Measurements from ENCODE around the gene CHST10.
A peak's percentile ranks its signal among the peaks of the same experiment; 100 is the strongest.

Gene CHST10

GRCh38 chr2:100413571-100413970 is 3.9 kb downstream of the CHST10 start:
- no peak for DNase-seq

DNA sequence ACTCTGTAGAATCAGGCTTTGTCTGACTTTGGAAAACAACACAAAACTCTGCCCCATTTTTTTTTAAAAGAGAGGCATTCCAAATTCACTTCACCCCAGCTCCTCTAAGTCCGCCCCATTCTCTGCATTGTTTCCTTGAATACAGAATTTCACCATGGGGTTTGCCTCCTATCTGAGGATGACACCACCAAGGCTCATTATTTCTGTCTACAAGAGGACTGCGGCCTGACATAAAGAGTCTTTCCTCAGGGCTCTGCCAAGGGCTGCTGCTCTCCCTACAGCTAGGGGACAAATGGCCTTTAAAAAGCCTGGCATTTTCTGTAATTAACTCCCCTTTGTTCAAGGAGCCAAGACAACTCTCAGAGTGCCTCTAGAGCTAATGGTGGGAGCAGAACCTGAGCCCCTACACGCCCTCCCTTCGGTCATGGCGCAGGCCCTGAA is 4.6 kb downstream of the CHST10 start:
- DNase-seq, result no peak

- DNase-seq, result no peak
Measured at GRCh38 chr2:100412466-100412865, 5.0 kb downstream of the CHST10 start.

- no peak for DNase-seq
Measured at GRCh38 chr2:100411841-100412292, 5.6 kb downstream of the CHST10 start.

- no peak for DNase-seq
Measured at GRCh38 chr2:100409975-100410647, 7.4 kb downstream of the CHST10 start.

GRCh38 chr2:100409461-100409860 is 8.0 kb downstream of the CHST10 start:
- DNase-seq, result no peak

DNA sequence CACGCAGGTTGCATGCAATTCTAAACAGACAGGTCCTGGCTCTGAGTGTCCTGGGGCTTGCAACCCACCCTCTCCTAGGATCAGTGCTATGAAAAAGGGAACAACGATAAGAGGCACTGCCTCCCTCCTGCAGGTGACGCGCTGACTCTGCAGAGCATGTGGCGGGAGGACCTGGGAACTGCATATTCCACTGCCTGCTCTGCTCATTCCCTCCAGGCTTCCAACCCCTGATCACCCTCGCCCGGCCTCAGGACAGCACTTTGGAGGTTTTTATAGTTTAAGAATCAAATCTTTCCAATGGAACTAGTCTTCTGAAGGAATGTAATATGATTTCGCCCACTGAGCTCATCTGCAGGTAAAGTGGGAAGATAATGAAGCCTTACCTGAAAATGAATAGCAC is 8.5 kb downstream of the CHST10 start:
- DNase-seq, result no peak

DNA sequence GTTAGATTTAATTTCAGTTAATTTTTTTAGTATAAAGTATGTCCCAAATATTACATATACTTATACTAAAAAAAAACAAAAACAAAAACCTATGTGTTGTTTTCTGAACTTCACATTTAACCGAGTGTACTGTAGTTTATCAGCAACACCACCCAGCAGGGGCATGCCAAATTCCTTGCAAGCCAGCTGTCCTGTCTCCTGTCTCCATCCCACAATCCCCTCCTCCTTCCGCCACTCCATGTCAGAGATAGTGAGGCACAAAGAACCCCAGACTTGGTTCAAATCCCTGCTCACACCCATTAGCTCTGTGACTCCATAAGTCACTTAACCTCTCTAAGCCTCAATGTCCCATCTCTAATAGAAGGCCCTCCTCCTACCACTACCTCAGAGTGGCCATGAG is 9.4 kb downstream of the CHST10 start:
- no peak for DNase-seq

GRCh38 chr2:100407563-100407962 is 9.9 kb downstream of the CHST10 start:
- no peak for DNase-seq

GRCh38 chr2:100407073-100407472 is 10.4 kb downstream of the CHST10 start:
- no peak for DNase-seq

GRCh38 chr2:100406120-100406508 is 11.4 kb downstream of the CHST10 start:
- DNase-seq, result no peak

DNA sequence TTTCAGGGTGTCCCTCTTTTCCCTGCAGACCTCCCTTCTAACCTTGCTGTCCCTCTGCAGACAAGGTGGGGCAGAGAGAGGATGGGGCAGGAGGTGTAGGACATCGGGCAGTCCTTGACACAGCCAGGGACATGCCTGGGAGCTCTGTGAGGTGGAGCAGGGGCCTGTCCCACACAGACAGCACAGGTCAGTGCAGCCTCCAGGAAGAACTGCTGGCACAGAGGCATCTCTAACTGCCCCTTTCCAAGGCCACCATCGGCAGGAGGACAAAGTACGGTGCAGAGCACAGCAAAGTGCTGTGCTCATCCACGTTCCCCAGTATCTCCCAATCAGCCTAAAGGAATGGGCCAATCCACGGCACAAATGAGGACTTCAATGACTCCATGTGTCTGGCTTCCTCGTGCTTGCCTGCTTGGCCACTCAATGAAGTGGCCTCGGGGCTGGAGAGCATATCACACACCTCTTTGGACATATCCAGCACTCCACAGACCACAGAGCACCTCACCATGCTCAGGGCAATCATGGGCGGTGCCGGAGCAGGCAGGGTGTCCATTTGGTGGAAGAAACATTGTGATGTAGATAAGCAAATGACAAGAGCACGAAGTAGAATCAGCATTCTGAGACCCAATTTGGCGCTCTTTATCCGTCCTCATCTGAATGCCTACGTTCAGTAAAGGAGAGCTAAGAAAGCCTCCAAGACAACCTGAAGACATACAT is 11.9 kb downstream of the CHST10 start:
- DNase-seq, result no peak

DNA sequence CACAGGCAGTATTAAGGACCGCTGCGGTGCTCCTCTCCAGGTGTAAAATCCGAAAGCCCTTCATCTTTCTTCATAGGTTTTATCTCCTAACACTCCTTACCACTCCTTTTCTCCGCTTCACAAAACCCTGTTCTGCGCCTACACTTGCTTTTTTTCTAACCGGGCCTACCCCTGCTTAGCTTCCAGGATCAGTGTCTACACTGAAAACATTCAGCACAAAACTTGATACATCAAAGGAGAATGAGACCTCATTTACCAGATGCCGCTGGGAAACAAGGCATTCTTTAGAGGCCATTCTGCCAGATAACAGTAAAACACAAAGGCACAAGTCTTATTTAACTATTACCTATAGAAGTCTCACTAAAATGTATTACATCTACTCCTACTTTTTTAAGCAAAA is 13.1 kb downstream of the CHST10 start:
- no peak for DNase-seq

DNA sequence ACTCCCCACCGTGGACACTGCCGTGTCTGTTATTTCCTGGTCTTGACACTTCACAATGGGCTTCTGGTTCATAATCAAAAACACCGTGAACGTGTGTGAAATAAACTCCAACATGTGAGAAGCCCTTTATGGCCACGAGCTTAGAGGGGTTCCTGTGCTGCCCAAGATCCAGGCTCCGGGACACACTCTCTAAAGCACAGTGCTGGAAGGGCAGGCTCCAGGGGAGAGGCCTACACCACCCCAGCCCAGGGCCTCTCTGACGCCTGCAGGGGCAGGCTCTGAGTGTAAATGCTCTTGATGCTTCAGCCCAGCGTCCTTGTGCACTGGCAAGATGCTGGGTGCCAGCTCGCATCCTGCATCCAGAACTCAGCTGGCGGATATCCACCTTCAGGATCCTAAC is 13.7 kb downstream of the CHST10 start:
- DNase-seq, result no peak

- DNase-seq, result no peak
Measured at GRCh38 chr2:100401268-100401667, 16.2 kb downstream of the CHST10 start.

GRCh38 chr2:100399714-100400113 is 17.8 kb downstream of the CHST10 start:
- DNase-seq, result no peak

DNA sequence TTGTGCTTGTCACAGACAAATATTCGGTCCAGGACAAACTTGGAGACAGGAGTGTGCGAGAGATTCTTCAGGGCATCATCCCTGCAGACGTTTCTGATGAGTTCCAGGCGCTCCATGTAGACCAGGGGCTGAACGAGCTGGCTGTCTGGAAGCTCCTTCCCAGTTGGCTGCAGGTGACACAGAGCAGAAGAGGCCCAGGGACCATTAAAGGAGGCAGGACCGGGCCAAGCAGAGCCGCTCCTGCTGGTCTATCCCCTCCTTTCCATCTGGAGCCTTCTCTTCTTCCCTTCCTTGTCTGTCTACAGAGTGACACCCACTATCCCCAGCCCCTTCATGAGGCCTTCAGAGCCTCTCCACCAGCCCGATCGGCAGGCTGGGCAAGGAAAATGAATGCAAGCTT is 19.5 kb downstream of the CHST10 start:
- no peak for DNase-seq

DNA sequence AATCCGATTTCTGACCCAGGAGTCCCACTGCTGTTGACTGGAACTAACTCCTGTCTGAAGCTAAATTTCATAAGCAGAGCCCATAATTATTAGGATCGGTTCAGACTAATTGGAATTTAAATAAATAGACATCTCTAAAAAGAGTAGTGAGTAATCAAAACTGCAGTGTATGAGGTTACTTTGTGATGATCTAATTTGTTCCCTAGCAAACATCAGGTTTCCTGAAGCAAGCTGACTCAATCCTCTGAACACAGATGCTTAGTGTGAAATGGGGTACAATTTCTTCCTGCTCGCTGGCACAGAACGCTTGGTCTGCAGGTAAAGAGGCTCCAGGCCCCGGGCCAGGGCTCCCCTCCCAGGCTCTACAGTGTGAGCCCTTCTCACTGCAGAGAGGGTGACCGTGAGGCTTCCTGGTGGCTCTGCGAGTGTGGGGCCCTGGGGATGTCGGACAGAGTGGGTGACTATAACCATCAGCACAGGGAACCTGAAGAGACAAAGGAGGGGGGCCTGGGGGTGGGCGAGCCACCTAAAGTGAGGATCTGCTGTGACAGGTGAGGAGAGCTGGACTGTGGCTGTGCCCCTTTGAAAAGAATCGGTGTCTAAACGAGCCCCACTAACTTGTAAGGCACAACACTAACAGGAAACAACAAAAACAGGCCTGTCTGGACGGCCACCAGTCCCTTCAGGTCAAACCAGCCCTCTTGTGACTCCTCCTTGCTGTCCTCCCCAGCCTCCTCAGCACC is 20.2 kb downstream of the CHST10 start:
- DNase-seq, result no peak

- no peak for DNase-seq
Measured at GRCh38 chr2:100396483-100396882, 21.0 kb downstream of the CHST10 start.

GRCh38 chr2:100395532-100396350 is 21.7 kb downstream of the CHST10 start:
- DNase-seq, result no peak

DNA sequence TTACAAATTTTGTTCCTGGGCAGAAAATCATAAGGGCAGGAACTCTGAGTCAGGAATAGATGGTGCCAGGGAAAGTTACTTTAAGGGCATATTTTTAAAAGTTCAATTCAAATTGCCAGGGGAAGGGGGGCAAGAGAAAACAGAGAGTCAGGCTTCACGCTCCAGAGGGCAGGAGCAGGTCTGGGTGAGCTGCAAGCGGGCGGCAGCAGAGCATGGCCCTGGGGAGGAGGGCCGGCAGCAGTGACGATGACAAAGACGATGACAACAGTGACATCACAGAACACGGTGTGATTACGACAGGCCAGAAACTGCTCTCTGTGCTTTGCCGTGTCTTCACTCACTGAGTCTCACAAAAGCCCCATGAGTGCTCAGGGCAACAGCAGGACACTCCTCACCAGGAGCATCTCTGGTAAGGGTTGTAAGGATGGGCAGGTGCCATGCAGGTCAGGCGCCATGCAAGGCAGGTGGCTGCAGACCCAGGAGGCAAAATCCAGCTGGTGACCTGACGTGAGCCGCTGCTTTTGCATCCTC is 23.3 kb downstream of the CHST10 start:
- DNase-seq, result peak in 1 of 2 experiments; percentile 5

- no peak for DNase-seq
Measured at GRCh38 chr2:100393362-100393761, 24.1 kb downstream of the CHST10 start.

GRCh38 chr2:100392715-100393114 is 24.8 kb downstream of the CHST10 start:
- peak in 1 of 2 experiments; percentile 7 for DNase-seq

Data from activated T-cell treated with anti-CD3 and anti-CD28 coated beads, Interleukin-2, amount 50 U/mL, for 48 hours (primary cell).